HepG2 (cell line): ENCODE measurements around the gene GNG12. TPM values are rescaled to one million over a fixed set of nuclear protein-coding genes. Genes with fewer than 3 reads are reported as not detected.

Experiments
- ERF ChIP-seq: IDR thresholded peaks from 2 replicates; pipeline ENCODE4 v1.6.1; 2018; ENCODE audit warnings: missing biosample characterization, missing genetic modification reagents
- FOSL2 ChIP-seq: sonication (generic); formaldehyde crosslinking; IDR thresholded peaks from 2 replicates; pipeline ENCODE4 v1.4.0; 2020; ENCODE audit warnings: missing genetic modification reagents
- GATAD1 ChIP-seq: IDR thresholded peaks from 2 replicates; pipeline ENCODE4 v1.6.1; 2016; ENCODE audit warnings: missing genetic modification reagents, missing compliant biosample characterization
- NFIC ChIP-seq: IDR thresholded peaks from 2 replicates; pipeline ENCODE4 v1.6.1; 2012; ENCODE audit warnings: mild to moderate bottlenecking, low read length, inconsistent platforms
- PCBP2 ChIP-seq: fragments of 200-400 bp; formaldehyde crosslinking; optimal IDR thresholded peaks from 2 replicates; pipeline ENCODE3; 2018; ENCODE audit warnings: low read length, low read depth; ENCODE audit not compliant: poor library complexity, severe bottlenecking
- XRCC5 ChIP-seq: fragments of 200-400 bp; formaldehyde crosslinking; optimal IDR thresholded peaks from 2 replicates; pipeline ENCODE3; 2017; ENCODE audit warnings: mild to moderate bottlenecking, low read length
- ZIK1 ChIP-seq: sonication (generic); formaldehyde crosslinking; IDR thresholded peaks from 2 replicates; pipeline ENCODE4 v1.5.0; 2020; ENCODE audit warnings: mild to moderate bottlenecking, low read depth, missing genetic modification reagents, borderline replicate concordance
- ZNF235 ChIP-seq: sonication (generic); formaldehyde crosslinking; IDR thresholded peaks from 2 replicates; pipeline ENCODE4 v1.8.1; 2023; ENCODE audit warnings: mild to moderate bottlenecking, missing genetic modification reagents, borderline replicate concordance
- ZNF367 ChIP-seq: sonication (generic); formaldehyde crosslinking; IDR thresholded peaks from 2 replicates; pipeline ENCODE4 v1.4.0; 2020; ENCODE audit warnings: missing genetic modification reagents, borderline replicate concordance
- ZNF430 ChIP-seq: sonication (generic); formaldehyde crosslinking; IDR thresholded peaks from 2 replicates; pipeline ENCODE4 v1.9.0; 2021; ENCODE audit warnings: mild to moderate bottlenecking, missing genetic modification reagents
- ZNF510 ChIP-seq: sonication (generic); formaldehyde crosslinking; IDR thresholded peaks from 2 replicates; pipeline ENCODE4 v1.4.0; 2020; ENCODE audit warnings: low read depth, mild to moderate bottlenecking, missing genetic modification reagents
- ZNF607 ChIP-seq: sonication (generic); formaldehyde crosslinking; IDR thresholded peaks from 2 replicates; pipeline ENCODE4 v1.5.1; 2020; ENCODE audit warnings: missing genetic modification reagents, mild to moderate bottlenecking, borderline replicate concordance
- ZSCAN25 ChIP-seq: sonication (generic); formaldehyde crosslinking; IDR thresholded peaks from 2 replicates; pipeline ENCODE4 v1.8.0; 2022; ENCODE audit warnings: mild to moderate bottlenecking, missing genetic modification reagents
- polyA plus RNA-seq, 8 experiments: library from polyadenylated mRNA; depleted of rRNA in 3 of 8; stranded (reverse) in 7 of 8; unstranded in 1 of 8; fragments of >200 nt; fragmentation: Illumina TruSeq in 4 of 8; extraction: Trizol in 4 of 8; gene quantifications; 2 replicates each; pipeline versions ENCODE4 v1.2.1 to v1.2.3, GENCODE V29; 2011 to 2016; ENCODE audit warnings: low read depth in 4 of 8, missing spikeins in 1 of 8, mixed read lengths in 1 of 8; ENCODE audit not compliant: insufficient read depth in 1 of 8
- total RNA-seq, 5 experiments: library from RNA; depleted of rRNA; stranded (reverse); fragments of >200 nt; fragmentation: Illumina TruSeq; extraction: Trizol; gene quantifications; 2 replicates each; pipeline ENCODE4 v1.2.3, GENCODE V29; 2016; ENCODE audit warnings: low read depth in 1 of 5
- TF ChIP-seq, protein P1 (sequence below): sonication (generic); formaldehyde crosslinking; IDR thresholded peaks from 2 replicates; pipeline ENCODE4 v1.4.0; 2020; ENCODE audit warnings: missing genetic modification reagents, borderline replicate concordance
- TF ChIP-seq, protein P2 (sequence below): sonication (generic); formaldehyde crosslinking; IDR thresholded peaks from 2 replicates; pipeline ENCODE4 v1.4.0; 2020; ENCODE audit warnings: missing genetic modification reagents
- TF ChIP-seq, protein P3 (sequence below): sonication (generic); formaldehyde crosslinking; IDR thresholded peaks from 2 replicates; pipeline ENCODE4 v1.4.0; 2020; ENCODE audit warnings: missing genetic modification reagents
- TF ChIP-seq, protein P4 (sequence below): sonication (generic); formaldehyde crosslinking; IDR thresholded peaks from 2 replicates; pipeline ENCODE4 v1.4.0; 2020; ENCODE audit warnings: missing genetic modification reagents

Gene GNG12
- total and polyA plus RNA-seq, 2 of the 13 experiments (the other 11 are each of a cell fraction or from before 2014, with no cell fraction given): 0.11 TPM

DNA sequence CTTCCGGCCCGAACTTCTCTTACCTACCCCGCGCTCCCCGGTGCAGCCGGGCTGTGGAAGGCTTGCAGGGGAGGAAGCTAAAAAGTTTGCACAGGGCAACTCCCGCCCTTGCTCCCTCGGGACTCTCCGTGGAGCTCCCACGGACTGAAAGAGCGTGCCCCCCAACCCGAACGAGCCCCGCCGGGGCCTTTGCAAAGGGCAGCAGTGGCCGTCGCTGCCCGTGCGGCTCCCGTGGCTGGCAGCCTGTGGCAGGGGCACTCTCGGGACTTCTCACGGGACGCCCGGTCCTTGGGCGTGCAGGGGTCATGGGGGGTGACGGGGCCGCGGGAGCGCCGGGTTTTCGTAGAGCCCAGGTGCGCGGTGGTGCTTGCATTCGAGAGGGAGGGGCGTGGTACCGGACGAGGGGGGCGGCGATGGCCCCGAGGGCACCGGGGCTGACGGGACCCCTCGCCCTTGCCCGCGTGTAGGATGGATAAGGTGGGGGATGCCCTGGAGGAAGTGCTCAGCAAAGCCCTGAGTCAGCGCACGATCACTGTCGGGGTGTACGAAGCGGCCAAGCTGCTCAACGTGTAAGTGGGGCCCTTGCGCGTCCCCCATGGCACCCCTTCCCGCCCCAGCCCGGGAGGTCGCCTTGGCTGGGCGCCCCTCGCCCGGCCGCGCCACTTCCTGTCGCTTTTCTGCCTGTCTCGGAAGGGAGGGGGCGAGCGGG is 147.6 kb downstream of the GNG12 start (continued):
- TF ChIP-seq FOSL2 (CRISPR knock-in tag) (no peak), ZNF367 (no peak), PCBP2 (no peak), GATAD1 (no peak), ZIK1 (CRISPR knock-in tag) (no peak), NFIC (no peak), ZNF510 (no peak), ERF (CRISPR knock-in tag) (no peak; the same call in 1 of the 2 replicates), ZNF235 (CRISPR knock-in tag) (no peak), ZNF607 (no peak), ZSCAN25 (peak; percentile 12; the same call in 1 of the 2 replicates), XRCC5 (no peak), ZNF430 (CRISPR knock-in tag) (no peak)
- TF ChIP-seq, protein P1, sequence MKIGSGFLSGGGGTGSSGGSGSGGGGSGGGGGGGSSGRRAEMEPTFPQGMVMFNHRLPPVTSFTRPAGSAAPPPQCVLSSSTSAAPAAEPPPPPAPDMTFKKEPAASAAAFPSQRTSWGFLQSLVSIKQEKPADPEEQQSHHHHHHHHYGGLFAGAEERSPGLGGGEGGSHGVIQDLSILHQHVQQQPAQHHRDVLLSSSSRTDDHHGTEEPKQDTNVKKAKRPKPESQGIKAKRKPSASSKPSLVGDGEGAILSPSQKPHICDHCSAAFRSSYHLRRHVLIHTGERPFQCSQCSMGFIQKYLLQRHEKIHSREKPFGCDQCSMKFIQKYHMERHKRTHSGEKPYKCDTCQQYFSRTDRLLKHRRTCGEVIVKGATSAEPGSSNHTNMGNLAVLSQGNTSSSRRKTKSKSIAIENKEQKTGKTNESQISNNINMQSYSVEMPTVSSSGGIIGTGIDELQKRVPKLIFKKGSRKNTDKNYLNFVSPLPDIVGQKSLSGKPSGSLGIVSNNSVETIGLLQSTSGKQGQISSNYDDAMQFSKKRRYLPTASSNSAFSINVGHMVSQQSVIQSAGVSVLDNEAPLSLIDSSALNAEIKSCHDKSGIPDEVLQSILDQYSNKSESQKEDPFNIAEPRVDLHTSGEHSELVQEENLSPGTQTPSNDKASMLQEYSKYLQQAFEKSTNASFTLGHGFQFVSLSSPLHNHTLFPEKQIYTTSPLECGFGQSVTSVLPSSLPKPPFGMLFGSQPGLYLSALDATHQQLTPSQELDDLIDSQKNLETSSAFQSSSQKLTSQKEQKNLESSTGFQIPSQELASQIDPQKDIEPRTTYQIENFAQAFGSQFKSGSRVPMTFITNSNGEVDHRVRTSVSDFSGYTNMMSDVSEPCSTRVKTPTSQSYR: no peak
- TF ChIP-seq, protein P2, sequence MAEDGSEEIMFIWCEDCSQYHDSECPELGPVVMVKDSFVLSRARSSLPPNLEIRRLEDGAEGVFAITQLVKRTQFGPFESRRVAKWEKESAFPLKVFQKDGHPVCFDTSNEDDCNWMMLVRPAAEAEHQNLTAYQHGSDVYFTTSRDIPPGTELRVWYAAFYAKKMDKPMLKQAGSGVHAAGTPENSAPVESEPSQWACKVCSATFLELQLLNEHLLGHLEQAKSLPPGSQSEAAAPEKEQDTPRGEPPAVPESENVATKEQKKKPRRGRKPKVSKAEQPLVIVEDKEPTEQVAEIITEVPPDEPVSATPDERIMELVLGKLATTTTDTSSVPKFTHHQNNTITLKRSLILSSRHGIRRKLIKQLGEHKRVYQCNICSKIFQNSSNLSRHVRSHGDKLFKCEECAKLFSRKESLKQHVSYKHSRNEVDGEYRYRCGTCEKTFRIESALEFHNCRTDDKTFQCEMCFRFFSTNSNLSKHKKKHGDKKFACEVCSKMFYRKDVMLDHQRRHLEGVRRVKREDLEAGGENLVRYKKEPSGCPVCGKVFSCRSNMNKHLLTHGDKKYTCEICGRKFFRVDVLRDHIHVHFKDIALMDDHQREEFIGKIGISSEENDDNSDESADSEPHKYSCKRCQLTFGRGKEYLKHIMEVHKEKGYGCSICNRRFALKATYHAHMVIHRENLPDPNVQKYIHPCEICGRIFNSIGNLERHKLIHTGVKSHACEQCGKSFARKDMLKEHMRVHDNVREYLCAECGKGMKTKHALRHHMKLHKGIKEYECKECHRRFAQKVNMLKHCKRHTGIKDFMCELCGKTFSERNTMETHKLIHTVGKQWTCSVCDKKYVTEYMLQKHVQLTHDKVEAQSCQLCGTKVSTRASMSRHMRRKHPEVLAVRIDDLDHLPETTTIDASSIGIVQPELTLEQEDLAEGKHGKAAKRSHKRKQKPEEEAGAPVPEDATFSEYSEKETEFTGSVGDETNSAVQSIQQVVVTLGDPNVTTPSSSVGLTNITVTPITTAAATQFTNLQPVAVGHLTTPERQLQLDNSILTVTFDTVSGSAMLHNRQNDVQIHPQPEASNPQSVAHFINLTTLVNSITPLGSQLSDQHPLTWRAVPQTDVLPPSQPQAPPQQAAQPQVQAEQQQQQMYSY (CRISPR knock-in tag): peak; percentile 66; the same call in 1 of the 2 replicates
- TF ChIP-seq, protein P3, sequence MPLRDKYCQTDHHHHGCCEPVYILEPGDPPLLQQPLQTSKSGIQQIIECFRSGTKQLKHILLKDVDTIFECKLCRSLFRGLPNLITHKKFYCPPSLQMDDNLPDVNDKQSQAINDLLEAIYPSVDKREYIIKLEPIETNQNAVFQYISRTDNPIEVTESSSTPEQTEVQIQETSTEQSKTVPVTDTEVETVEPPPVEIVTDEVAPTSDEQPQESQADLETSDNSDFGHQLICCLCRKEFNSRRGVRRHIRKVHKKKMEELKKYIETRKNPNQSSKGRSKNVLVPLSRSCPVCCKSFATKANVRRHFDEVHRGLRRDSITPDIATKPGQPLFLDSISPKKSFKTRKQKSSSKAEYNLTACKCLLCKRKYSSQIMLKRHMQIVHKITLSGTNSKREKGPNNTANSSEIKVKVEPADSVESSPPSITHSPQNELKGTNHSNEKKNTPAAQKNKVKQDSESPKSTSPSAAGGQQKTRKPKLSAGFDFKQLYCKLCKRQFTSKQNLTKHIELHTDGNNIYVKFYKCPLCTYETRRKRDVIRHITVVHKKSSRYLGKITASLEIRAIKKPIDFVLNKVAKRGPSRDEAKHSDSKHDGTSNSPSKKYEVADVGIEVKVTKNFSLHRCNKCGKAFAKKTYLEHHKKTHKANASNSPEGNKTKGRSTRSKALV (CRISPR knock-in tag): 0 out of 2 replicates have a peak, but pooled peaks have one; percentile 8
- TF ChIP-seq, protein P4, sequence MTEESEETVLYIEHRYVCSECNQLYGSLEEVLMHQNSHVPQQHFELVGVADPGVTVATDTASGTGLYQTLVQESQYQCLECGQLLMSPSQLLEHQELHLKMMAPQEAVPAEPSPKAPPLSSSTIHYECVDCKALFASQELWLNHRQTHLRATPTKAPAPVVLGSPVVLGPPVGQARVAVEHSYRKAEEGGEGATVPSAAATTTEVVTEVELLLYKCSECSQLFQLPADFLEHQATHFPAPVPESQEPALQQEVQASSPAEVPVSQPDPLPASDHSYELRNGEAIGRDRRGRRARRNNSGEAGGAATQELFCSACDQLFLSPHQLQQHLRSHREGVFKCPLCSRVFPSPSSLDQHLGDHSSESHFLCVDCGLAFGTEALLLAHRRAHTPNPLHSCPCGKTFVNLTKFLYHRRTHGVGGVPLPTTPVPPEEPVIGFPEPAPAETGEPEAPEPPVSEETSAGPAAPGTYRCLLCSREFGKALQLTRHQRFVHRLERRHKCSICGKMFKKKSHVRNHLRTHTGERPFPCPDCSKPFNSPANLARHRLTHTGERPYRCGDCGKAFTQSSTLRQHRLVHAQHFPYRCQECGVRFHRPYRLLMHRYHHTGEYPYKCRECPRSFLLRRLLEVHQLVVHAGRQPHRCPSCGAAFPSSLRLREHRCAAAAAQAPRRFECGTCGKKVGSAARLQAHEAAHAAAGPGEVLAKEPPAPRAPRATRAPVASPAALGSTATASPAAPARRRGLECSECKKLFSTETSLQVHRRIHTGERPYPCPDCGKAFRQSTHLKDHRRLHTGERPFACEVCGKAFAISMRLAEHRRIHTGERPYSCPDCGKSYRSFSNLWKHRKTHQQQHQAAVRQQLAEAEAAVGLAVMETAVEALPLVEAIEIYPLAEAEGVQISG (CRISPR knock-in tag): no peak
